ENCODE measurements around the gene HDAC7.

The HDAC7 gene

GRCh38 chr12:47795814-47796411, 23.8 kb downstream of the HDAC7 start:
- no peak overlapping the region for H3K9ac ChIP-seq (ENCODE audit: low read depth in 1 of 2, low read length in 2 of 2)
- no peaks in the 10 kb centered on the region for H3K9me3 ChIP-seq (ENCODE audit: control insufficient read depth in 1 of 2, low read length in 2 of 2)
- peaks cover 0 to 10% of the 10 kb centered on the region in 2 donors for H3K4me1 ChIP-seq (ENCODE audit: control insufficient read depth in 1 of 2, insufficient read depth in 2 of 2, low read length in 2 of 2)
- no peaks in the 10 kb centered on the region for H3K27me3 ChIP-seq (ENCODE audit: control insufficient read depth in 1 of 2, insufficient read depth in 2 of 2, low read length in 2 of 2)
- H3K36me3 ChIP-seq (ENCODE audit: control insufficient read depth in 1 of 2, insufficient read depth in 2 of 2, low read length in 2 of 2), result peaks cover 6 to 53% of the 10 kb centered on the region in 2 donors
- no peak overlapping the region for H3K27ac ChIP-seq (ENCODE audit: low read depth, low read length)
- H3K4me3 ChIP-seq (ENCODE audit: low read depth in 1 of 2, low read length in 2 of 2), result no peak overlapping the region

- Histone ChIP-seq H3K27ac (ENCODE audit: low read depth, low read length) (no peak overlapping the region), H3K36me3 (ENCODE audit: control insufficient read depth in 1 of 2, insufficient read depth in 2 of 2, low read length in 2 of 2) (peaks cover 6 to 59% of the 10 kb centered on the region in 2 donors), H3K27me3 (ENCODE audit: control insufficient read depth in 1 of 2, insufficient read depth in 2 of 2, low read length in 2 of 2) (no peaks in the 10 kb centered on the region), H3K9ac (ENCODE audit: low read depth in 1 of 2, low read length in 2 of 2) (no peak overlapping the region), H3K4me1 (ENCODE audit: control insufficient read depth in 1 of 2, insufficient read depth in 2 of 2, low read length in 2 of 2) (peaks cover 0 to 10% of the 10 kb centered on the region in 2 donors), H3K4me3 (ENCODE audit: low read depth in 1 of 2, low read length in 2 of 2) (no peak overlapping the region), H3K9me3 (ENCODE audit: control insufficient read depth in 1 of 2, low read length in 2 of 2) (no peaks in the 10 kb centered on the region)
These were observed 24.4 kb downstream of the HDAC7 start for GRCh38 chr12:47795121-47795813.

- H3K27me3 ChIP-seq (ENCODE audit: control insufficient read depth in 1 of 2, insufficient read depth in 2 of 2, low read length in 2 of 2), result no peaks in the 10 kb centered on the region
- no peaks in the 10 kb centered on the region for H3K9me3 ChIP-seq (ENCODE audit: control insufficient read depth in 1 of 2, low read length in 2 of 2)
- no peak overlapping the region for H3K27ac ChIP-seq (ENCODE audit: low read depth, low read length)
- H3K9ac ChIP-seq (ENCODE audit: low read depth in 1 of 2, low read length in 2 of 2), result no peak overlapping the region
- peaks cover 6 to 63% of the 10 kb centered on the region in 2 donors for H3K36me3 ChIP-seq (ENCODE audit: control insufficient read depth in 1 of 2, insufficient read depth in 2 of 2, low read length in 2 of 2)
- peaks cover 0 to 6% of the 10 kb centered on the region in 2 donors for H3K4me1 ChIP-seq (ENCODE audit: control insufficient read depth in 1 of 2, insufficient read depth in 2 of 2, low read length in 2 of 2)
- H3K4me3 ChIP-seq (ENCODE audit: low read depth in 1 of 2, low read length in 2 of 2), result no peak overlapping the region
These were observed 25.0 kb downstream of the HDAC7 start for GRCh38 chr12:47794679-47795078.

- Histone ChIP-seq H3K27ac (ENCODE audit: low read depth, low read length) (no peak overlapping the region), H3K27me3 (ENCODE audit: control insufficient read depth in 1 of 2, insufficient read depth in 2 of 2, low read length in 2 of 2) (no peaks in the 10 kb centered on the region), H3K4me1 (ENCODE audit: control insufficient read depth in 1 of 2, insufficient read depth in 2 of 2, low read length in 2 of 2) (no peaks in the 10 kb centered on the region), H3K4me3 (ENCODE audit: low read depth in 1 of 2, low read length in 2 of 2) (no peak overlapping the region), H3K9me3 (ENCODE audit: control insufficient read depth in 1 of 2, low read length in 2 of 2) (no peaks in the 10 kb centered on the region), H3K36me3 (ENCODE audit: control insufficient read depth in 1 of 2, insufficient read depth in 2 of 2, low read length in 2 of 2) (peaks cover 6 to 78% of the 10 kb centered on the region in 2 donors), H3K9ac (ENCODE audit: low read depth in 1 of 2, low read length in 2 of 2) (no peak overlapping the region)
These were observed 26.6 kb downstream of the HDAC7 start for GRCh38 chr12:47793015-47793681.

- no peak overlapping the region for H3K4me3 ChIP-seq (ENCODE audit: low read depth in 1 of 2, low read length in 2 of 2)
- peaks cover 18 to 78% of the 10 kb centered on the region in 2 donors for H3K36me3 ChIP-seq (ENCODE audit: control insufficient read depth in 1 of 2, insufficient read depth in 2 of 2, low read length in 2 of 2)
- H3K27ac ChIP-seq (ENCODE audit: low read depth, low read length), result no peak overlapping the region
- no peak overlapping the region for H3K9ac ChIP-seq (ENCODE audit: low read depth in 1 of 2, low read length in 2 of 2)
- no peaks in the 10 kb centered on the region for H3K9me3 ChIP-seq (ENCODE audit: control insufficient read depth in 1 of 2, low read length in 2 of 2)
- H3K27me3 ChIP-seq (ENCODE audit: control insufficient read depth in 1 of 2, insufficient read depth in 2 of 2, low read length in 2 of 2), result no peaks in the 10 kb centered on the region
- peaks cover 0 to 1% of the 10 kb centered on the region in 2 donors for H3K4me1 ChIP-seq (ENCODE audit: control insufficient read depth in 1 of 2, insufficient read depth in 2 of 2, low read length in 2 of 2)
These were observed 27.8 kb downstream of the HDAC7 start for GRCh38 chr12:47791874-47792273.

GRCh38 chr12:47791351-47791746, 28.4 kb downstream of the HDAC7 start:
- Histone ChIP-seq H3K36me3 (ENCODE audit: control insufficient read depth in 1 of 2, insufficient read depth in 2 of 2, low read length in 2 of 2) (peaks cover 23 to 79% of the 10 kb centered on the region in 2 donors), H3K4me3 (ENCODE audit: low read depth in 1 of 2, low read length in 2 of 2) (no peak overlapping the region), H3K27ac (ENCODE audit: low read depth, low read length) (no peak overlapping the region), H3K9me3 (ENCODE audit: control insufficient read depth in 1 of 2, low read length in 2 of 2) (no peaks in the 10 kb centered on the region), H3K27me3 (ENCODE audit: control insufficient read depth in 1 of 2, insufficient read depth in 2 of 2, low read length in 2 of 2) (no peaks in the 10 kb centered on the region), H3K4me1 (ENCODE audit: control insufficient read depth in 1 of 2, insufficient read depth in 2 of 2, low read length in 2 of 2) (peaks cover 1 to 5% of the 10 kb centered on the region in 2 donors), H3K9ac (ENCODE audit: low read depth in 1 of 2, low read length in 2 of 2) (no peak overlapping the region)

GRCh38 chr12:47790676-47791350, 28.9 kb downstream of the HDAC7 start:
- no peak overlapping the region for H3K9ac ChIP-seq (ENCODE audit: low read depth in 1 of 2, low read length in 2 of 2)
- no peaks in the 10 kb centered on the region for H3K9me3 ChIP-seq (ENCODE audit: control insufficient read depth in 1 of 2, low read length in 2 of 2)
- no peak overlapping the region for H3K27ac ChIP-seq (ENCODE audit: low read depth, low read length)
- H3K36me3 ChIP-seq (ENCODE audit: control insufficient read depth in 1 of 2, insufficient read depth in 2 of 2, low read length in 2 of 2), result peaks cover 27 to 80% of the 10 kb centered on the region in 2 donors
- H3K4me3 ChIP-seq (ENCODE audit: low read depth in 1 of 2, low read length in 2 of 2), result no peak overlapping the region
- H3K27me3 ChIP-seq (ENCODE audit: control insufficient read depth in 1 of 2, insufficient read depth in 2 of 2, low read length in 2 of 2), result no peaks in the 10 kb centered on the region
- H3K4me1 ChIP-seq (ENCODE audit: control insufficient read depth in 1 of 2, insufficient read depth in 2 of 2, low read length in 2 of 2), result peaks cover 3 to 5% of the 10 kb centered on the region in 2 donors

GRCh38 chr12:47789712-47790489, 29.8 kb downstream of the HDAC7 start:
- Histone ChIP-seq H3K9me3 (ENCODE audit: control insufficient read depth in 1 of 2, low read length in 2 of 2) (no peaks in the 10 kb centered on the region), H3K9ac (ENCODE audit: low read depth in 1 of 2, low read length in 2 of 2) (no peak overlapping the region), H3K4me3 (ENCODE audit: low read depth in 1 of 2, low read length in 2 of 2) (no peak overlapping the region), H3K27me3 (ENCODE audit: control insufficient read depth in 1 of 2, insufficient read depth in 2 of 2, low read length in 2 of 2) (no peaks in the 10 kb centered on the region), H3K4me1 (ENCODE audit: control insufficient read depth in 1 of 2, insufficient read depth in 2 of 2, low read length in 2 of 2) (peaks cover 3 to 5% of the 10 kb centered on the region in 2 donors), H3K27ac (ENCODE audit: low read depth, low read length) (no peak overlapping the region), H3K36me3 (ENCODE audit: control insufficient read depth in 1 of 2, insufficient read depth in 2 of 2, low read length in 2 of 2) (peaks cover 27 to 87% of the 10 kb centered on the region in 2 donors)

- no peaks in the 10 kb centered on the region for H3K27me3 ChIP-seq (ENCODE audit: control insufficient read depth in 1 of 2, insufficient read depth in 2 of 2, low read length in 2 of 2)
- no peak overlapping the region for H3K27ac ChIP-seq (ENCODE audit: low read depth, low read length)
- H3K36me3 ChIP-seq (ENCODE audit: control insufficient read depth in 1 of 2, insufficient read depth in 2 of 2, low read length in 2 of 2), result peaks cover 22 to 87% of the 10 kb centered on the region in 2 donors
- H3K9me3 ChIP-seq (ENCODE audit: control insufficient read depth in 1 of 2, low read length in 2 of 2), result no peaks in the 10 kb centered on the region
- peaks cover 3 to 5% of the 10 kb centered on the region in 2 donors for H3K4me1 ChIP-seq (ENCODE audit: control insufficient read depth in 1 of 2, insufficient read depth in 2 of 2, low read length in 2 of 2)
- H3K4me3 ChIP-seq (ENCODE audit: low read depth in 1 of 2, low read length in 2 of 2), result no peak overlapping the region
- H3K9ac ChIP-seq (ENCODE audit: low read depth in 1 of 2, low read length in 2 of 2), result no peak overlapping the region
These were observed 30.6 kb downstream of the HDAC7 start for GRCh38 chr12:47789141-47789540.

Measured in duodenal mucosa (tissue), 2 donors.